K562 (cell line): ENCODE measurements around the gene CORO6. TPM values are rescaled to one million over a fixed set of nuclear protein-coding genes. Genes with fewer than 3 reads are reported as not detected.

ENCODE experiments used
- BACH1 ChIP-seq: fragments of 200-800 bp; sonication (Bioruptor generic); IDR thresholded peaks from 2 replicates; pipeline ENCODE4 v1.6.1; 2016; ENCODE audit warnings: missing genetic modification characterization, missing compliant biosample characterization
- CAMTA2 ChIP-seq: fragments of 250-450 bp; sonication (Bioruptor Pico); conservative IDR thresholded peaks from 2 replicates; pipeline ENCODE4 v1.5.1; 2022
- GATA2 ChIP-seq: sonication (generic); formaldehyde crosslinking; IDR thresholded peaks from 2 replicates; pipeline ENCODE4 v1.4.0; 2020; ENCODE audit warnings: mild to moderate bottlenecking, missing genetic modification reagents
- HDAC1 ChIP-seq, 2 experiments: fragments of 450-650 bp; IDR thresholded peaks; 2 replicates each; pipeline ENCODE4 v1.6.1; 2016 to 2017; ENCODE audit warnings: inconsistent platforms in 1 of 2, mild to moderate bottlenecking in 1 of 2, moderate library complexity in 1 of 2
- NFRKB ChIP-seq: fragments of 450-650 bp; IDR thresholded peaks from 2 replicates; pipeline ENCODE4 v1.6.1; 2016; ENCODE audit warnings: low read depth
- NR4A1 ChIP-seq, 2 experiments: fragments of 250-450 bp in 1 of 2; fragments of 450-650 bp in 1 of 2; sonication (Bioruptor Pico) in 1 of 2; IDR thresholded peaks; 2 replicates each; pipeline versions ENCODE4 v1.4.0 to v1.6.1; 2016 to 2020; ENCODE audit warnings: mild to moderate bottlenecking in 2 of 2, missing compliant biosample characterization in 1 of 2, missing genetic modification characterization in 1 of 2, moderate library complexity in 1 of 2
- PHF8 ChIP-seq: fragments of 200-600 bp; sonication (generic); IDR thresholded peaks from 2 replicates; pipeline ENCODE4 v1.6.1; 2012; ENCODE audit warnings: mixed run types, mild to moderate bottlenecking, inconsistent platforms, low read length, moderate library complexity, borderline replicate concordance
- POLR3A ChIP-seq: IDR thresholded peaks from 2 replicates; pipeline ENCODE4 v1.6.1; 2011; ENCODE audit warnings: borderline replicate concordance, mild to moderate bottlenecking, moderate library complexity; ENCODE audit not compliant: insufficient read length, insufficient read depth; ENCODE audit errors: extremely low read depth
- TARDBP ChIP-seq: fragments of 450-650 bp; IDR thresholded peaks from 2 replicates; pipeline ENCODE4 v1.6.1; 2016
- XRCC3 ChIP-seq: fragments of 450-650 bp; IDR thresholded peaks from 2 replicates; pipeline ENCODE4 v1.6.1; 2017; ENCODE audit warnings: mild to moderate bottlenecking, moderate library complexity
- ZKSCAN3 ChIP-seq: fragments of 250-450 bp; sonication (Bioruptor Pico); IDR thresholded peaks from 2 replicates; pipeline ENCODE4 v1.4.0; 2020
- ZNF197 ChIP-seq: fragments of 200-800 bp; sonication (Bioruptor generic); IDR thresholded peaks from 2 replicates; pipeline ENCODE4 v1.6.1; 2016; ENCODE audit warnings: low read depth, missing genetic modification characterization, missing compliant biosample characterization
- ZNF263 ChIP-seq: sonication (generic); formaldehyde crosslinking; IDR thresholded peaks from 2 replicates; pipeline ENCODE4 v1.8.0; 2022; ENCODE audit warnings: mild to moderate bottlenecking, missing genetic modification reagents, borderline replicate concordance
- ZNF431 ChIP-seq: sonication (generic); formaldehyde crosslinking; IDR thresholded peaks from 2 replicates; pipeline ENCODE4 v1.8.0; 2022; ENCODE audit warnings: mild to moderate bottlenecking, missing genetic modification reagents
- polyA plus RNA-seq, 8 experiments: library from polyadenylated mRNA; depleted of rRNA in 4 of 8; stranded (reverse) in 5 of 8; unstranded in 3 of 8; fragments of >200 nt; fragmentation: Nextera tagmentation in 2 of 8; fragmentation: Illumina TruSeq in 1 of 8; extraction: Ambion mirVana in 2 of 8; extraction: Trizol in 1 of 8; gene quantifications; 2 replicates each; pipeline versions ENCODE4 v1.2.1 to v1.2.3, GENCODE V29; 2011 to 2014; ENCODE audit warnings: inconsistent platforms in 1 of 8, missing spikeins in 1 of 8
- total RNA-seq, 7 experiments: library from RNA; depleted of rRNA in 6 of 7; stranded (reverse); fragments of >200 nt in 6 of 7; fragmentation: Illumina TruSeq in 2 of 7; extraction: Trizol in 2 of 7; gene quantifications; 2 replicates each; pipeline versions ENCODE4 v1.2.1 to v1.2.3, GENCODE V29; 2011 to 2021; ENCODE audit warnings: low replicate concordance in 1 of 7
- TF ChIP-seq, protein P1 (sequence below), 2 experiments: IDR thresholded peaks; 2 replicates each; pipeline ENCODE4 v1.6.1; 2012; ENCODE audit warnings: improper control_type of control experiment in 2 of 2, low read depth in 2 of 2, low read length in 2 of 2, borderline replicate concordance in 1 of 2
- TF ChIP-seq, protein P2 (sequence below), 2 experiments: IDR thresholded peaks in 1 of 2; conservative IDR thresholded peaks in 1 of 2; 2 replicates each; pipeline ENCODE4 v1.6.1; 2016; ENCODE audit warnings: low read depth in 2 of 2, mild to moderate bottlenecking in 1 of 2, missing compliant biosample characterization in 1 of 2, missing genetic modification characterization in 1 of 2, moderate library complexity in 1 of 2
- TF ChIP-seq, protein P3 (sequence below): sonication (generic); formaldehyde crosslinking; IDR thresholded peaks from 2 replicates; pipeline ENCODE4 v1.8.1; 2023; ENCODE audit warnings: mild to moderate bottlenecking, missing genetic modification reagents

CORO6 gene
- total and polyA plus RNA-seq, 9 of the 15 experiments (the other 6 are each of a cell fraction or from before 2014, with no cell fraction given), result 0.04 to 11.9 (median 2.4) TPM

DNA sequence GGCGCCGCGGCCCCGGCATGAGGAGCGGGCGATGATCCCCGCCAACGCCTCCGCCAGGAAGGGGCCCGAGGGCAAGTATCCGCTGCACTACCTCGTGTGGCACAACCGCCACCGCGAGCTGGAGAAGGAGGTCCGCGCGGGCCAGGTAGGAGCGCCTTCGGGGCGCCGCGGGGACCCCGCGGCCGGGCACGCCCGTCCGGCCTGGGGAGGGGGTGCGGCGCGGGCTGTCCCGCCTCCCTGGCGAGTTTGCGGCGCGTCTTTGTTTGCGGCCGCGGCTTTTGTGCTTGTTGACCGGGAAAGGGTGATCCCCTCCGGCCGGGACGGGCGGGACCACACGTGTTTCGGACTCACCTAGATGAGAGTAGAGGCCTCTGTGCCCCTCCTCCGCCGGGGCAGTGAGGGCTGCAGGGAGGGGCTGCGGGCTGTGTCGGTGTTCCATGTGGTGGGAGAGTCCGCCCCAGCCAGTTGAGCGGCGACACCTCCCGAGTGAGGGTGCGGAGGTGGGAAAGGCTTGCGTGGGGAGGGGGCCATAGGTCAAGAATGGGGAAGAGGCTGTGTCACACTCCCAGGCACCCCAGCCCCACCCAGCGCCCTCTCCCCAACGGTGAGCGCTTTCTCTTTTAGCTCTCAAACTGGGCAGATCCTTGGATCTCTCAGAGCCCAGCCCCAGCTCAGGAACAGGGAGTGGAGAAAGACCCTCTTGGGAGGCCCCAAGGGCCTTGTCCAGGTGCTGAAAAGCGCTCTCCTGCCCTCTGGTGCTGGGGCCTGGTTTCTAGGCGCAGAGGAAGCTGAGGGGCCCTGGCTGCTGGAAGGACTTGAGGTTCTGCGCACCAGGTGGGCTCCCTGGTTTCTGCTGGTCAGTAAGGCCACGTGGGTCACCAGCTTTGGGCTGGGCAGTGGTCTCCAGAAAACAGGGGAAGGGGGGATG is 28.9 kb downstream of the CORO6 start (continued):
- TF ChIP-seq PHF8, result peak; percentile 20; the same call in 1 of the 2 replicates
- no peak for TF ChIP-seq CAMTA2
- TF ChIP-seq ZNF263 (CRISPR knock-in tag), result peak; percentile 80
- TF ChIP-seq, protein P1, sequence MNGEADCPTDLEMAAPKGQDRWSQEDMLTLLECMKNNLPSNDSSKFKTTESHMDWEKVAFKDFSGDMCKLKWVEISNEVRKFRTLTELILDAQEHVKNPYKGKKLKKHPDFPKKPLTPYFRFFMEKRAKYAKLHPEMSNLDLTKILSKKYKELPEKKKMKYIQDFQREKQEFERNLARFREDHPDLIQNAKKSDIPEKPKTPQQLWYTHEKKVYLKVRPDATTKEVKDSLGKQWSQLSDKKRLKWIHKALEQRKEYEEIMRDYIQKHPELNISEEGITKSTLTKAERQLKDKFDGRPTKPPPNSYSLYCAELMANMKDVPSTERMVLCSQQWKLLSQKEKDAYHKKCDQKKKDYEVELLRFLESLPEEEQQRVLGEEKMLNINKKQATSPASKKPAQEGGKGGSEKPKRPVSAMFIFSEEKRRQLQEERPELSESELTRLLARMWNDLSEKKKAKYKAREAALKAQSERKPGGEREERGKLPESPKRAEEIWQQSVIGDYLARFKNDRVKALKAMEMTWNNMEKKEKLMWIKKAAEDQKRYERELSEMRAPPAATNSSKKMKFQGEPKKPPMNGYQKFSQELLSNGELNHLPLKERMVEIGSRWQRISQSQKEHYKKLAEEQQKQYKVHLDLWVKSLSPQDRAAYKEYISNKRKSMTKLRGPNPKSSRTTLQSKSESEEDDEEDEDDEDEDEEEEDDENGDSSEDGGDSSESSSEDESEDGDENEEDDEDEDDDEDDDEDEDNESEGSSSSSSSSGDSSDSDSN (IDR thresholded peaks at IDR 0.05; ENCODE audit: borderline replicate concordance in 1 of 2, low read depth in 2 of 2, low read length in 2 of 2), result 0 out of 4 replicates have a peak, but pooled peaks of 1 of the 2 experiments have one; percentile 16
- TF ChIP-seq XRCC3, result no peak
- TF ChIP-seq ZNF431 (CRISPR knock-in tag), result 0 out of 2 replicates have a peak, but pooled peaks have one; percentile 26
- TF ChIP-seq, protein P2, sequence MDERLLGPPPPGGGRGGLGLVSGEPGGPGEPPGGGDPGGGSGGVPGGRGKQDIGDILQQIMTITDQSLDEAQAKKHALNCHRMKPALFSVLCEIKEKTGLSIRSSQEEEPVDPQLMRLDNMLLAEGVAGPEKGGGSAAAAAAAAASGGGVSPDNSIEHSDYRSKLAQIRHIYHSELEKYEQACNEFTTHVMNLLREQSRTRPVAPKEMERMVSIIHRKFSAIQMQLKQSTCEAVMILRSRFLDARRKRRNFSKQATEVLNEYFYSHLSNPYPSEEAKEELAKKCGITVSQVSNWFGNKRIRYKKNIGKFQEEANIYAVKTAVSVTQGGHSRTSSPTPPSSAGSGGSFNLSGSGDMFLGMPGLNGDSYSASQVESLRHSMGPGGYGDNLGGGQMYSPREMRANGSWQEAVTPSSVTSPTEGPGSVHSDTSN (CRISPR knock-in tag; IDR thresholded peaks at IDR 0.05; ENCODE audit: low read depth), result peak; percentile 47; the same call in 1 of the 2 replicates
- TF ChIP-seq, protein P2 (tag; conservative IDR thresholded peaks at IDR 0.05; ENCODE audit: low read depth), result no peak
- TF ChIP-seq ZNF197 (CRISPR knock-in tag), result no peak
- no peak for TF ChIP-seq TARDBP
- TF ChIP-seq GATA2 (CRISPR knock-in tag), result no peak
- TF ChIP-seq BACH1 (tag), result no peak
- no peak for TF ChIP-seq NR4A1 (CRISPR knock-in tag; IDR thresholded peaks at IDR 0.05)
- TF ChIP-seq NR4A1 (tag; IDR thresholded peaks at IDR 0.05), result no peak
- TF ChIP-seq, protein P3, sequence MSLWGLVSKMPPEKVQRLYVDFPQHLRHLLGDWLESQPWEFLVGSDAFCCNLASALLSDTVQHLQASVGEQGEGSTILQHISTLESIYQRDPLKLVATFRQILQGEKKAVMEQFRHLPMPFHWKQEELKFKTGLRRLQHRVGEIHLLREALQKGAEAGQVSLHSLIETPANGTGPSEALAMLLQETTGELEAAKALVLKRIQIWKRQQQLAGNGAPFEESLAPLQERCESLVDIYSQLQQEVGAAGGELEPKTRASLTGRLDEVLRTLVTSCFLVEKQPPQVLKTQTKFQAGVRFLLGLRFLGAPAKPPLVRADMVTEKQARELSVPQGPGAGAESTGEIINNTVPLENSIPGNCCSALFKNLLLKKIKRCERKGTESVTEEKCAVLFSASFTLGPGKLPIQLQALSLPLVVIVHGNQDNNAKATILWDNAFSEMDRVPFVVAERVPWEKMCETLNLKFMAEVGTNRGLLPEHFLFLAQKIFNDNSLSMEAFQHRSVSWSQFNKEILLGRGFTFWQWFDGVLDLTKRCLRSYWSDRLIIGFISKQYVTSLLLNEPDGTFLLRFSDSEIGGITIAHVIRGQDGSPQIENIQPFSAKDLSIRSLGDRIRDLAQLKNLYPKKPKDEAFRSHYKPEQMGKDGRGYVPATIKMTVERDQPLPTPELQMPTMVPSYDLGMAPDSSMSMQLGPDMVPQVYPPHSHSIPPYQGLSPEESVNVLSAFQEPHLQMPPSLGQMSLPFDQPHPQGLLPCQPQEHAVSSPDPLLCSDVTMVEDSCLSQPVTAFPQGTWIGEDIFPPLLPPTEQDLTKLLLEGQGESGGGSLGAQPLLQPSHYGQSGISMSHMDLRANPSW (CRISPR knock-in tag), result peak; percentile 71; the same call in 1 of the 2 replicates
- TF ChIP-seq ZKSCAN3, result no peak
- no peak for TF ChIP-seq NFRKB
- peak in 1 of 2 experiments; percentile 76; a peak in 1 of 4 replicates for TF ChIP-seq HDAC1 (IDR thresholded peaks at IDR 0.05)
- no peak for TF ChIP-seq POLR3A
